Measurements from ENCODE around the gene CHAT.

Gene CHAT

DNA sequence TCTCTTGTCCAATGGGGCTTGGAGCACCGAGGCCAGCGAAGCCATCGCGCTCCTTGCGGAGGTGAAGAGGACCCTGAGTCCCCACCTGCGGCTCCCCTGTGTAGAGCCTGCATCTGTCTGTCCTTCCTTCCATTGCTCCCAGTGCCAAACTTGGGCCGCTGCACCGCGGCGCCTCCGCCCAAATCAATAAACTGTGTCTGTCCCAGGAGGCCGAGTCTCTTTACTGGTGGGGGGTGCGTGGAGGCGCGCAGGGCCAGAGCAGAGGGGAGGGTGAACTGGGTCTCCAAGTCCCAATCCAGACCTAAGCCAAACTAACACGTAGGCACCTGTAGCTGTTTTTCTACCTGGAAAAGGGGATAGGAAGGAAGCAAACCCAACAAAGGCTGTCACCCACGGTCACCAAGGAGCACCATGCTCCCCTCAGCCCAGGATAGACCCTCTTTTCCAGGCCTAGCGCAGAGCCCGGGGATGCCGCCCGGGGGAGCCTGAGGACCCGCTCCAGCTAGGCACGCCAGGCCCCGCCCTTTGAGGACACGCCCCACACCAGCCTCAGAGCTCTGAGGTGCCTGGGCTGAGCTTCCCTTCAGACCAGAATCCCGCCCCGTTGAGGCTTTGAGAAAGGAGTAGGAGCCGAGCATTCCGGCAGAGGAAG is 1.2 kb upstream of the CHAT start:
- DNase-seq: no peak

DNA sequence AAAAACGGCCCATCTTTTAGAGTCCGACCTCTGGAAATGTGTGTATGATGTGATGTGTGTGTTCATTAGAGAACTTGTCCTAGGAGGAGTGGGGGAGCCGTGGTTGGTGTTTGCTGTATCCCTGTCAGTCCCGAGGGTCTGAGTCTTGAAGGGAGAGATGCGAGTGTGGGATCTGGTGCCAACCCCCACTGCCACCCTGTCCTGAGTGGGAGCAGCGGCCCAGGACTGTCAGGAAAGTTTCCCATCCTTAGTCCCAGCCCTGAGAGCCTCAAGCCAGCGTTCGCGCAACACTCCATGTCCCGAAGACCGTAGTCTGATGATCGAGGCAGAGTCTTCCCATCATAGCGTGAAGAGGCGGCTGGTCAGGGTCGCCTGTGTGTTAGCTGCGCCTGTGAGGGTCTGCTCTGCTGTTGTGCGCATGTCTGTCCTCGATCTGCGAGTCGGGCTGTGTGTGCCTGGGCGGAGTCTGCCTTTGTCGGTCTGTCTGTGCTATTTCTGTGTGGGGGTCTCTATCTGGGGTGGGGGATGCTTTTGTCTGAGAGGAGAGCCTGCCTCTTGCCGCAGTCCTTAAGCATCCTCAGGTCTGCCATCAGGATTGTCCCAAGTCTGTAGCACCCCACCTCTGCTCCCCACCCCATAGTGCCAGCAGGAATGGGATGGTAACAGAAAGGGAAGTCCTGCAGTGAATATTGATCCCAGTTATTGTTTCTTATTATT is 514 bp upstream of the CHAT start:
- no peak for DNase-seq

DNA sequence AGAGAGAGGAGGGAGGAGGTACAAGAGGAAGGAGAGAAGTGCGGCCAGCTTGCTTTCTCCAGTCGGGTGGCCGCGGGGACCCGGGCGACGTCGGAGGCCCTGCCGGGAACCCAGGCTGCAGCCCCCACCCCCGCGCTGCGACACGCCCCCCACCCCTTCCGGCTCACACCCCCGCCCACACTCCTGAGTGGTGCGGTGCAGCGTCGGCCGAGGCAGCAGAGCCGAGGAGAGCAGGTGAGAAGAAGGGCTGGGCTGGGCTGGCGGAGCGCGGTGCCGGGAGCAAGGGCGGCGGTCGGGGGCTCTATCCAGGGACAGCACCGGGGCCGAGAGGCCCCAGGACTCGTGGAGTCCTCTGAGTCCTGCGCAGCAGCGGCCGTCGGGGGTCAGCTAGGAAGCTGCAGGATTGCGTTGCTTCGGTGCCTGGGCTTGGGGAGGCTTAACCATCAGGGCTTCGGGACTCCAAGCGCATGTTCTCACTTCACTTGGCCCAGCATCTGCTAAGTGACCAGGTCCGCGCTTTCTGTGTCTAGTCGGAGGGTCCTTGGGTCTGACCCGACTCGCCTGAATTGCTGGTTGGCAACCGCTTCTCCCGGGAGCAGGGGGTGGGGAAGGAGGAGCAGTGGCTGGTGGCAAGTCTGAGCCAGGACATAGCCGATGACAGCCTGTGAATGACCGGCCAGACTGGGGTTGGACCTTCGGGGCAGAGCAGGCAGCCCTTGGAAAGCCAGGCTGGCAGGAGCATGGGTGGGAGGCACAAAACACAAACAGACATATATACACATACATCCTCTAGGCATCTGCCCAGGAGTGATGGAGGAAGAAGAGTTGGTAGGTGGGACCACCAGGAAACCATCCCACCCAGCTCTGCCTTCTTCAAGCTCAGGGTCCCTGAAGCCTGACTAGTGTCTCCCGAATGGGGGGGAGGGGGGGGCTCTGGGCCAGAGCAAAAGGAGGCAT is 683 bp downstream of the CHAT start:
- DNase-seq: no peak

DNA sequence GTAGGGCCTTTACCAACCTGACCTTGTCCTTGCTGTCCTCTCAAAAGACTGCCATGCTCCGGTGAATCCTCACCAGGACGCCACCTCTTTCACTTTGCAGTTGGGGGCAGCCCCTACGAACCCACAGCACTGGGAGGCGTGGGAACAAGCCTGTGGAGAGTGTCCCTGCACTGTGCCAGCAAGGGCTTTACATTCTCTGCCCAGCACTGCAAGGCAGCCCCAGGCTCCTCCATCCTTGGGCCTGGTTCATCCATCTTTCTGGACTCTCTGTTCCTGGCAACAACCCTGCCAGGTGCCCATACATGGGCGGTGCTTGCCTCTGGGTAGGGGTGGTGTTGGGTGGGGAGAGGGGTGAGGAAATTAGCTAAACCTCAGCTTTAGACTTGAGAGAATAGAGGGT is 1.4 kb downstream of the CHAT start:
- DNase-seq: no peak

DNA sequence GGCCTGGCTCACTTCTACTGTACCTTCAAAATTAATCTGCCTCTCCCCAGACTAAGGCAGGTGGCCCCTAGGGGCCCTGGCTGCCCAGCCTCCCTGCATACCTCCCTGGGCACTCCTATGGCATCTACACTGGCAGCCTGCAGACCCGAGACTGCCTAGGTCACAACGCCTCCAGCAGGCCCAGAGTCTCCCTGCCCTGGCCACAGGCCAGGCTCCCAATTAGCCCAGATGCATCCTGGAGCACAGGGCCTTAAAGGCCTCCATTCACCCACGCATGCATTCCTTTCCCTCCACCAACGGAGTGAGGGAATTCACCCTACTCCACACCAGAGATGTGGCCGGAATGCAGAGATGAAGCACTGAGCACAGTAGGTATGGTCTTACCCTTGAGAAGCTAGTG is 1.9 kb downstream of the CHAT start:
- DNase-seq: no peak

DNA sequence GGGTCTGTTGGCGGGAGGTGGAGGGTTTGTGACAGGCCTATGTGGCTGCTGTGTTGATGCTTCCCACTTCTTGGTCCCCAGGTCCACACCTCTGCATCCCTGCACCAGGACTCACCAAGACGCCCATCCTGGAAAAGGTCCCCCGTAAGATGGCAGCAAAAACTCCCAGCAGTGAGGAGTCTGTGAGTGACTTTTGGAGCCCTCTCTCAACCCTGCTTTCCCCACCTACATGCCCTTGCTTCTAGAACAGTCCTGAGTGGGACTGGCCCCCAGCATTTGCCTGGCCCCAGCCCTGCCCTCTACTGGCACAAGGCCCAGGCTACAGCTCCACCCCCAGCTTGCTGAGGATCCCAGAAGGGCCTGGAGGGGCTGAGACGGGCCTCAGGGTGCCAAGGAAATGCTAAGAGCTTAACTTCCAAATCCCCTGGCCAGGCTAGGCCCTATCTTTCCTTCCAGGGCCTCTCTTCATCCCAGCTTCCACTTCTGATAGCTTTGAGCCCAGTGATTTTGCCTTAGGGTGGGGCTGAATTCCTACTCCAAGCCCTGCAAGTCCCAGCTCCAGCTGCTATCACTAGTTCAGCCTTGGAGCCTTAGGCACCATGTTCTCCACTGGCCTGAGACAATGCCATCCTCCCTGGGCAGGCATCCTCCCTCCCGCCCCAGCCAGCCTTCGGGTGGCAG is 2.7 kb downstream of the CHAT start:
- no peak for DNase-seq

DNA sequence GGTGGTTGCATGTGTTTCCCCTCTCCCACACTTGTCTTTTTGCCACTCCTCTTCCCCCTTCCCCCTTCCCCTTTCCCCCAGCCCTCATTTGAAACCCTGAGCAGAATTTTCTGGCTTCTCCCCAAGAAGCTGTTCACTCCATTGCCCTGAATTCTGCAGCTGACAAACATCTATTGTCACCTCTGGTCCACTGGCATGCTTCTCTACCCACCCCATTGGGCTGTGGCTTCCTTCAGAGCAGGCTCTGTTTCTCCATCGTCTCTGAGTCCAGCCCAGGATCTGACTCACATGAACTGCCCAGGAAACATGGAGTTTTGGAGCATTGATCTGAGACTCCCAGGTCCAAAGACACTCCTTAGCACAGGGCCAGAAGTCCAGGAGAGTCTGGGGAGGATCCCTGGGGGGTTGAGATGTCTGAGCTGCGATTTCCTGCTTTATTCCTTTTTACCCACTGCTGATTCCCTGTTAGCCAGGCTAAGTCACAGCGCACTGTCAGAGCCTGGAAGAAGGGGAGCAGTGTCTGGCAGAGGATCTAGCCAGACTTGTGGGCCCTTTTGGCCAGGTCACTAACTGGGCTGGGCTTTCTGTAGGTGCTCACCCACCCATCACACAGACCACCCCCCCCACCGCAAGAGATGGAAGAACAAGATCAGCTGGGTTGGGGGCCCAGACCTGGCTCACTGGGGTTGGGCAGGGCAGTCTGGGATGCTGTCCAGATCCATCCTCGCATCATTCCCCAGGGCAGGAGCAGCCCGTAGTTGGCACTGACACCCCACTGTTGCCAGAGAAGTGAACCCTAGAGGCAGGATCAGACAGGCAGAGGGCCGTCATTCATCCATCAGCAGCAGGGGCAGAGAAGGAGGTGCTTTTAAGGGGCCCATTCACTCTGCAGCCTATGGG is 3.5 kb downstream of the CHAT start:
- no peak for DNase-seq

DNA sequence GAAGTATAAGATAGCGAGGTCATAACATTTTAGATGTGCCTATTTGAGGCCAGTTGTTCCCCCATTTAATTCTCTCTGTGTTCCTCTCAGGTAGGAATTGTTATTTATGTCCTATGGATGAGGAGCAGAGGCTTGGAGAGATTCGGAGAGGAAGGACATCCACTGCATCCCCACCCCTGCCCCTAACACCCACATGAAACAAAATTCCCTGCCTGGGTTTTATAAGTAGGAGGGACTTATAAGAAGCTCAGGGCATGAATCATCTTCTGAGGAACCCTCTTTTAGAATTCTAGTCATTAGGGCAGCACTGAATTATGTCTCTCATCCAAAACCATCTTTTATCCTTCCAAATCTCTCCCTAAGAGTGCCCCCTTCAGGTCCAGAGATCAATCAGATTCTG is 5.0 kb downstream of the CHAT start:
- DNase-seq: no peak

DNA sequence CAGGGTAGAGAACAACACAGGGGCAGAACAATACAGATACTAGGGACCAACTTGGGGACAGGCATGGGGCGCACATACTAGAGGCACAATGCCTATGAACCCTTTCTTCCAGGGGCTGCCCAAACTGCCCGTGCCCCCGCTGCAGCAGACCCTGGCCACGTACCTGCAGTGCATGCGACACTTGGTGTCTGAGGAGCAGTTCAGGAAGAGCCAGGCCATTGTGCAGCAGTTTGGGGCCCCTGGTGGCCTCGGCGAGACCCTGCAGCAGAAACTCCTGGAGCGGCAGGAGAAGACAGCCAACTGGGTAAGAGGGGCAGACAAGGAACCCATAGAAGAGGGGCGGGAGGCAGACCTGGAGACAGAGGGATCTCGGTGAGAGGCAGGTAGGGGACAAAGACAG is 5.8 kb downstream of the CHAT start:
- no peak for DNase-seq

DNA sequence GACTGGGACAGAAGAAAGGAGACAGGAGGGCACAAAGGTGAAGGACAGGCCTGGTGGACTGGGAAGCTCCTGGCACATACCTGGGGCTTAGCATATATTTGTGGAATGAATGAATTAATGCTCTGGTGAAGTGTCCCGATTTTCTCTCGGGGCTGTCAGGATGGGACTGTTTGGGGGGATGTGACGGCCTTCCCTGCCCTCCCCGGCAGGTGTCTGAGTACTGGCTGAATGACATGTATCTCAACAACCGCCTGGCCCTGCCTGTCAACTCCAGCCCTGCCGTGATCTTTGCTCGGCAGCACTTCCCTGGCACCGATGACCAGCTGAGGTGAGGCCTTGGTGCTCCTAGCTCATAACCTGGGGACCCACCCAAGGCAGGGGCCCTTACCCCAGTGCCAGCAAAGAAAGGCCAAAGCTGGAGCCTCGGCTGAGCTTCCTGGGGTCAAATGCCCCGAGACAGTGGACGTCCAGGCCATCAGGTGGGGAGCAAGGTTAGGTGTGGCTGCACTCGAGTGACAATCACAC is 6.5 kb downstream of the CHAT start:
- no peak for DNase-seq

DNA sequence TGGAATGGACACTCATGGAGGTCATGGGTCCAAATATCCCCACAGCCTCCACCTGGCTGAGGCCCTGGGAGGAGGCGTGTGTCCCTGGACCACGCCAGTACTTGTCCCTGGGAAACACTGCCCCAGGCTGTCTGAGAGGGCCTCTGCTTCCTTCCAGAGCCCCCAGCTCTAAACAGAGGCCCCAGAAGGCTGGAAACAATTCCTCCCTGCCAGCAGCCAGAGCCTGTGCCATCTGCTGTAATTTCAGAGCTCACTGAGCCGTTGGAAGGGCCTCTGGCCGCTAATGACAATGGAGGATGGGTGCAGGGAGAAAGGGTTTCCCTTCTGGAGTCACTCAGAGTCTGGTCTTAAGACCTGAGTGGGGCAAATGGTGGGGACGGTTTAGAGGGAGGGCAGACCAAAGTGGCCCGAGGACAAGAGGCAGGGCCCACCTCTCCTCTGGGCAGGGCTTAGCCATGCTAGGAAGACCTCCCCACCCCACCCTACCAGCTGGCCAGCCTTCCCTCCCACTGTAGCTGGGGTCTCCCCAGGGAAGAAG is 7.1 kb downstream of the CHAT start:
- DNase-seq: no peak

DNA sequence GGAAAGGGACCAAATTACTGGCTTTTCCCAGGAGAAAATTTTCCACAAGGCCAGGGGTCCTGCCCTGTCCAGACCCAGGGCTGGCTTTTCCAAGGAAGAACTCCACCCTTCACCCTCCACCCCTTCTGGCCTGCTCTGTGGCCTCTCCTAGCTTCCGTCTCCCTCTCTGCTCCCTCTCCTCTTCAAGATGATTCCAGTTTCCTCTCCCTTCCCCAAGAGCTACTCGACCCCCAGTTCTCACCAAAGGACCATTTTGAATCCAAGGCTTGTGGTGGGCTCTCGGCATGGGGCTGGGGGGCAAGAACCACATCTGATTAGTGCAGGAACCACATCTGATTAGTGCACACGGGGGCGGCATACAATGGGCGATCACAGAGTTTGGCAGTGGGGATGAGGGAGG is 7.7 kb downstream of the CHAT start:
- DNase-seq: no peak

DNA sequence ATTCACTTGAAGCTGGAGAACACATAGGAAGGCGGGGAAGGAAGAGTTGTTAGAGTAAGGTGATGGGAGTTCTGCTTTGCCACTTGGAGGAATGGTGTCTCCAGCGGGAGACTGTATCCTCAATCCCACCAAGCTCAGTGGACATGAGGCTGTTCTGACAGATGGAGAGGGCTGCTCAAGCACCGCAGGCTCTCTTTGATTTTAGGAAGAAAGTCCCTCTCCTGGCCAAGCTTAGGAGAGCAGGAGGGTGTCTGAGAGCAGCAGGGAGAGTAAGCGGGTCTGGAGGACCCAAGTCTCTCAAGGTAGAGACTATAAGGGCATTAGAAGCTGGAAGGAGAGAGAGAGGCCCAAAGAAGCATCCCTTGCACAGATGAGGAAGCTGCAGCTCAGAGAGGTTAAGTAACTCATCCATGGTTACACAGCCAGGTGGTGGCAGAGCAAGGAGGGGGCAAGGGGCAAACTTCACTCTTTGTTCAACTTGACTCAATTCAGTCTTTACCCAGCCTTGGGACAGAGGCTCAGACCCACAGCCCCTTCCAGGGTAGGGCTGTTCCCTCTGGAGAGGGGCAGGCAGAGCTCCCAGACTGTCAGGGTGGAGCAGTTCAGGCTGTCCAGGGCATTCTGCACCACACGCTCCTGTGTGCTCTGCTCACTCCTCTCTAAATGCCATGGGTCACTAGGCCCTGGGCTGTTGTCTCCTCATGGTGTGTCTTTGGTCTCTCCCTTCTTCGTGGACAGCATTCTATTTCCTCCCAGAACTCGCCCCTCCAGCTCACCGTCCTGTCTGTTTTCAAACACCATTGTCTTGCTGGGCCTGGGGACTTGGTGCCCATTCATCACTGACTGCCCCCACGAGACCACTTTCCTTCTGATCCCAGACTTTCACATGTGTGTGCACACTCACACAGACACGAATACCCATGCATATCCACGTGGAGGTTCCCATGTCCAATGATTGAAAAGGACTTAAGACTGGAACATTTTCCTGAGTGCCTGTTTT is 8.9 kb downstream of the CHAT start:
- DNase-seq: no peak

DNA sequence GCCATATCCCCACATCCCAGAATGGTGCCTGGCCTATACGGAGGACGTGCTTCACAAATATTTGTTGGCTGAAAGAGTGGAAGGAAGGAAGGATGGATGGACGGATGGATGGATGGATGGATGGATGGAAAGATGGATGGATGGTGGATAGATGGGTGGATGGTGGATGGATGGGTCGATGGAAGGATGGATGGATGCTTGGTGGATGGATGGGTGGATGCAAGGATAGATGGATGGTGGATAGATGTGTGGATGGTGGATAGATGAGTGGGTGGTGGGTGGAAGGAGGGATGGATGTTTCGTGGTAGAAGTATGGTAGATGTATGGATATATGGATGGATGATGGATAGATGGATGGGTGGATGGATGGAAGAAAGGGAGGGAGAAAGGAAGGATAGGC is 10.8 kb downstream of the CHAT start:
- no peak for DNase-seq

DNA sequence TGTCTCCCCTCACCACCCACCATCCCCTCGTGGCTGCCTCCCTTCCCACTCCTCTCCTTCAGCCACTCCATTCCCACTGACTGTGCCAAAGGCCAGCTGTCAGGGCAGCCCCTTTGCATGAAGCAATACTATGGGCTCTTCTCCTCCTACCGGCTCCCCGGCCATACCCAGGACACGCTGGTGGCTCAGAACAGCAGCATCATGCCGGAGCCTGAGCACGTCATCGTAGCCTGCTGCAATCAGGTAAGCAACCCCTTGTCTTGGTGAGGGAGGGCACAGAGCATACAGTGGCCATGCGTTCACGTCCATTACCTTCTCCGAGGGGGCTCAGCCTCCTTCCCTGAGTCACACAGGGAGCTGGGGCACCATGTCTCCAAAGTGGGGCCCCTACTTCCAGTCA is 11.6 kb downstream of the CHAT start:
- DNase-seq: no peak

DNA sequence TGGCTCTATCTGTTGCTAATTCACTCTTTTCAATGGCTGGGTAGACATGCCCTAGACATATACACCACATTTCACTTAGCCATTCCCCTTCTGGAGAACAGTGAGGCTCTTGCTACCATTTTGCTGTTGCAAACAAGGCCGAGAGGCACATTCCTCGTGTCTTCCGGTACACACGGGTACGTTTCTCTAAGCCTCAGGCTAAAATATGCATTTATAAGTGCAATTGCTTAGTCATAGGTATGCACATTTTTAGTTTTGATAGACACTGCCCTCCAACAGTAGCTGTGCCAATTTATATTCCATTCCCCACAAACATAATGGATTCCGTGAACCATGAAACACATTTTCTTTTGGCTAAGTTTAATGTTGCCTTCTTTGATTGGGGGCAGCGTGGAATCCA is 13.2 kb downstream of the CHAT start:
- DNase-seq: no peak

DNA sequence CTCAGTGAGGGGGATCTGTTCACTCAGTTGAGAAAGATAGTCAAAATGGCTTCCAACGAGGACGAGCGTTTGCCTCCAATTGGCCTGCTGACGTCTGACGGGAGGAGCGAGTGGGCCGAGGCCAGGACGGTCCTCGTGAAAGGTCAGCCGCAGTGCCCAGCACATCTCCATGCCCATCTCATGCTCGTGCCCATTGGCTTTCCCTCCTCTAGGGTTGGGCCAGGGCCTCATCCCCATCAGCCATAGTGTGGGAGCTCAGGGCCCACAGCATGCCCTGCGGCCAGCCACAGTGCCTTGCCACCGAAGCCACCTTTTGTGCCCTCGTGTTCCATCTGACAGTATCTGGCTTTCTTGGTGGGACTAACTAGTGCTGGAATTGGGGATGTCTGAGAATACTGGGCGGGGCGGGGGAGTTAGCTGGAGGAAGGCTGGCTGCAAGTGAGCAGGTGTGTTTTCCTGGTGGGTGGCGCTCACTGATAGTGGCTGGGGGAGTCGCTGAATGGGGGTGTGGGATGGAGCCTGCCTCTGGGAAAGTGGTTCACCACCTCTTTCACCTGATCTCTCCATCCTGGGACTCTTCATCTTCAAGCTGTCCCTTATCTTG is 13.9 kb downstream of the CHAT start:
- no peak for DNase-seq

DNA sequence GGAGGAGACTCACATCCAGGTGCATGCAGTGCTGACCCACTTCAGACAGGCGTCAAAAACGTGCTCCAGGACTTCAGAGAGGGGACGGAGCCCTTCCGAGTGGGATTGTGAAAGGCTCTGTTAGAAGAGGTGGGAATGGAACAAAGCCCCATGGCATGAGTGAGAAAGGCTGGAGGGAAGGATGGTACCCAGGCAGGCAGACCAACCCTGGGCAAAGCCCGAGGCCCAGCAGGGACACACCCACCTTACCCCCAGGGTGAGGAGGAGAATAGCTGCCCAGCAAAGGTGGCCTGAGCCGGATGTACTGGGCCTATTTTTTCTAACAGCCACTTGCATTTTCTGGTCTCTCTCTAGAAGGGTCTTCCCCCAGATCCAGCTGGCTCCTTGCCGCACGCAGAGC is 14.8 kb downstream of the CHAT start:
- no peak for DNase-seq

DNA sequence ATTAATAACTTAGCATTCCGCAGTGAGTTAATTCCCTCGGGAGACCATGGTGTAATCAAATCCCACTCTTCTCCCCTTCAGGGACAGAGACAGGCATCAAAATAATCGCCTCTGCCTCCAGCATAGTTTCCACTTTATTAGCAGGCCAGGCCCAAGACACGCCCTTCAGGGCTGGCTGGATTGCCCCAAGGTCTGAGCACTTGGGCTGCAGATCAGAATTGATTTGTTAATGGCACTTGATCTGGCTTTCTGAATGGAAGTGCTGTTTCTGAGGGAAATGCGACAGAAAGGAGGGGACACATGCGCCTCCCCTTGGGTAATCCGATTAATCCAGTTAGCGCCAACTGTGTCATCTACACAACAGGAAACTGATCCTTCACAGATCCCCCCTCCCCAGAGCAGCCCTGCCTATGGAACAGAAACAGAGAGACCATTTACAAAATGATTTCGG is 15.6 kb downstream of the CHAT start:
- DNase-seq: no peak

DNA sequence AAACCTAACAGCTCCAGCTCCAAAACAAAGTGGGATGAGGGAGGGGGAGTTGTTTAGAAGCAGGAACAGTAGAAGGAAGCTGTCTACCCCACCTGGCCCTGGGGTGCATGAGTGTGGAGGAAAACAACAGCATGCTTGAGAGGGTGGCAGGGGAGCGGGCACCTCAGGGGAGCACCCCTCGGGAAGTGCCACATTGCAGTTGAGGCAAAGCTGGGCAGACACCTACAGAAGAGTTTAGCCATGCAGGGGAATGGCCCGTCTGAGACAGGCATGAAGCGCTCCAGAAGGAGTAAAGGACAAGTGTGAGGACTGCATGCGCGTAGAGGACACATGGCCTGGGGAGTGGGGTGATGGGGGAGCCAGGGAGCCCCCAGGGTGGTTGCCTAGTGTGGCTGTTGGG is 18.1 kb downstream of the CHAT start:
- DNase-seq: no peak
